AG04450 (cell line): ENCODE results near the gene MED12L. TPM values are rescaled to one million over a fixed set of nuclear protein-coding genes. Genes with fewer than 3 reads are reported as not detected.
A peak's percentile ranks its signal among the peaks of the same experiment; 100 is the strongest.

Source experiments
- CTCF ChIA-PET: fragments of 300-600, 350-600 bp; formaldehyde crosslinking; extraction: SDS; loops from one replicate; lab custom pipeline; 2022; ENCODE audit warnings: antibody characterized with exemption, inconsistent platforms; lab: Charles Lee
- POLR2A ChIA-PET: fragments of 350-600 bp; formaldehyde crosslinking; extraction: SDS; loops from one replicate; lab custom pipeline; 2021; ENCODE audit warnings: antibody characterized with exemption, inconsistent platforms; lab: Yijun Ruan, JAX
- DNase-seq: peaks from one replicate; pipeline ENCODE4 v3.0.0-alpha.2; 2011; ENCODE audit warnings: low read depth, low spot score
- H3K27ac ChIP-seq: one replicate; pipeline ENCODE4 v1.5.1; 2012; ENCODE audit warnings: low read depth, low read length, control low read depth
- H3K27me3 ChIP-seq: one replicate; pipeline ENCODE4 v1.6.0; 2012; ENCODE audit warnings: low read length; ENCODE audit not compliant: control insufficient read depth, insufficient read depth
- H3K4me3 ChIP-seq: 2 replicates; pipeline ENCODE4 v1.5.1; 2011; ENCODE audit warnings: mild to moderate bottlenecking, low read depth, low read length, control low read depth
- H3K9me3 ChIP-seq: 2 replicates; pipeline ENCODE4 v1.5.1; 2012; ENCODE audit warnings: low read length; ENCODE audit not compliant: control insufficient read depth, insufficient read depth
- CTCF ChIP-seq: IDR thresholded peaks from 2 replicates; pipeline ENCODE4 v1.5.1; 2011; ENCODE audit warnings: low read depth, low read length, control low read depth, inconsistent platforms
- polyA plus RNA-seq: library from polyadenylated mRNA; depleted of rRNA; stranded (reverse); fragments of >200 nt; gene quantifications from 2 replicates; pipeline ENCODE4 v1.2.3, GENCODE V29; 2011

The MED12L gene
- polyA plus RNA-seq, 1 experiment = 0.26 TPM

DNA sequence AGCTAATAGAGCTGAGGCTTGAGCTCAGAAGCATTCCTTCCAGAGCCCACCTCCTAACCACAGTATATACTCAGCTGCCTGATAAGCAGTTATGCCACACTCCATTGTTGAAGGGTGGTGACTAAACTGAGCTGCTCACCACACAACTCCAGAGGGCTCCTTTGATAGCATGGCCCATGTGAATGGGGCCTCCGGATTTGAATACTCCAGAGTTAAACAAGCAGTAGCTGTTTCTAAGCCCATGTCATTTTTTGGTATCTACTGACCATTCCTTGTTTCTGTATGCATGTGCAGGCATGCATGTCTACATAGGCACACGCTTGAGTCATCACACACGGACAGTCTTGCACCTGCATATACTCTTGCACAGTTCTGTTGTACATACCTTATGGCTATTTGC, 346.5 kb downstream of the MED12L start:
- DNase-seq = peak; percentile 41
- ChIA-PET POLR2A (no interaction called here), CTCF (interaction anchor here (1.2 to 1.7 kb wide), 3 partner anchors 36 to 407 kb away, joined by 3 to 6 read pairs (median 5); no protein-coding TSS in a partner anchor)
- no peak for TF ChIP-seq CTCF
- Histone ChIP-seq H3K27ac (no peak overlapping the region), H3K4me3 (no peak overlapping the region), H3K9me3 (no peaks in the 10 kb centered on the region), H3K27me3 (no peaks in the 10 kb centered on the region)

DNA sequence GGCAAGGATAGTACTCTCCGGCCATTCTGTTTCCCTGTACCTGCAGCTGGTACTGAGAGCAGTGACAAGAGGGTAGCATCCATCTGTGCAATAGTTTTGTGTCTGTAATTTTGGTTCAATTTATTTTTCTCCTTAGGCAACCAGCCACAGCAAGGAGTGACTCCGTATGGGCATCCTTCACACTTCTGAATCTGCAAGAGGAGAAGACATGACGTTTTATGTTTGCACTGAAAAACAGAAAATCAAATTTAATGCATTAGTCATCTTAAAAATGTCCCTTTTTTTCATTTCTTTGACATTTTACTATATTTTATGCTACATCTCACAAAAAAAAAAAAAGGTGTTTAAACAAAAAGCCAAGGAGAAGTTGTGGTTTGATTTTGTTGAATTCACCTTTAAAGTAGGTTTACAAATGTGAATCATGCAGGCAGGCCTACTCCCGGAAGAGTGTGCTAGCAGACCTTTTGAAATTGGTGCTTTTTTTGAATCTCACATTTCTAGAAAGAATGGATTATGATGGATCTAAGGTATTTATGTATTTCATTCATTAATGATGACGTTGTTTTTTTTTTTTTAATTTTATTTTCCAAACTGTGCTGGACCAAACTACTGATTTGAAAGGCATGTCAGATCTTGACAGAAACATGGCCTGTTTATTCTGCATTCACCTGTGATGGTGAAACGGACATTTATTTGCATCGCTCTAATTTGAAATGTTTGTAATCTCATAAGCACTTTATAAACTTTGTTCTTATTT, 347.3 kb downstream of the MED12L start:
- H3K27me3 ChIP-seq = no peaks in the 10 kb centered on the region
- POLR2A ChIA-PET = no interaction called here
- CTCF ChIA-PET = interaction anchor here (1.2 kb wide), 1 partner anchor 406 kb away, joined by 6 read pairs; no protein-coding TSS in a partner anchor
- no peak overlapping the region for H3K4me3 ChIP-seq
- H3K27ac ChIP-seq = no peak overlapping the region
- no peak for DNase-seq
- no peak for TF ChIP-seq CTCF
- H3K9me3 ChIP-seq = no peaks in the 10 kb centered on the region

GRCh38 chr3:151434151-151434890, 348.9 kb downstream of the MED12L start:
- H3K27ac ChIP-seq = no peak overlapping the region
- peak; percentile 69 for DNase-seq
- CTCF ChIA-PET = interaction anchor here (0.9 to 8.4 kb wide), 7 partner anchors 9 to 403 kb away, joined by 3 to 112 read pairs (median 3); no protein-coding TSS in a partner anchor
- POLR2A ChIA-PET = no interaction called here
- no peaks in the 10 kb centered on the region for H3K27me3 ChIP-seq
- no peak overlapping the region for H3K4me3 ChIP-seq
- no peak for TF ChIP-seq CTCF
- H3K9me3 ChIP-seq = no peaks in the 10 kb centered on the region

GRCh38 chr3:151436675-151437446, 351.4 kb downstream of the MED12L start:
- no peaks in the 10 kb centered on the region for H3K27me3 ChIP-seq
- POLR2A ChIA-PET = no interaction called here
- CTCF ChIA-PET = interaction anchor here (1.0 to 8.4 kb wide), 3 partner anchors 109 to 482 kb away, joined by 3 to 112 read pairs (median 5); no protein-coding TSS in a partner anchor
- H3K27ac ChIP-seq = no peak overlapping the region
- H3K9me3 ChIP-seq = no peaks in the 10 kb centered on the region
- no peak for DNase-seq
- no peak overlapping the region for H3K4me3 ChIP-seq
- no peak for TF ChIP-seq CTCF
